IMR-90 (cell line): ENCODE data around the gene ARHGAP15. TPM values are rescaled to one million over a fixed set of nuclear protein-coding genes. Genes with fewer than 3 reads are reported as not detected.

Source experiments
- ATAC-seq: fragments of 200-7000 bp; cut with Tn5 transposase; 2 replicates; pipeline ENCODE4 v1.9.1; 2020; ENCODE audit warnings: low read depth, mild to moderate bottlenecking, moderate library complexity
- BruUV-seq: library from RNA; stranded (reverse); fragments of 400-500 nt; replicated peaks from 2 replicates; lab custom pipeline; 2021; lab: Mats Ljungman, UMichigan
- CTCF ChIA-PET: fragments of 300-600 bp; formaldehyde crosslinking; extraction: SDS; loops from one replicate; lab custom pipeline; 2021; ENCODE audit warnings: antibody characterized with exemption; lab: Yijun Ruan, JAX
- POLR2A ChIA-PET: fragments of 300-600 bp; sonication (Branson Sonifier 250); formaldehyde crosslinking; loops from one replicate; lab custom pipeline; 2022; ENCODE audit warnings: antibody characterized with exemption; ENCODE audit not compliant: unreplicated experiment; lab: Charles Lee
- DNase-seq: peaks from one replicate; pipeline ENCODE4 v3.0.0; 2013
- H2AFZ ChIP-seq: replicated peaks from 2 replicates; pipeline ENCODE3; 2013; ENCODE audit warnings: low read length, mild to moderate bottlenecking; ENCODE audit not compliant: poor library complexity
- H2AK5ac ChIP-seq: 2 replicates; pipeline ENCODE4 v1.6.1; 2013; ENCODE audit warnings: low read depth, low read length, inconsistent platforms
- H2AK9ac ChIP-seq: replicated peaks from 2 replicates; pipeline ENCODE3; 2013; ENCODE audit warnings: mild to moderate bottlenecking, low read depth, low read length, moderate library complexity; ENCODE audit not compliant: poor library complexity
- H2BK120ac ChIP-seq: 2 replicates; pipeline ENCODE4 v1.6.1; 2013; ENCODE audit warnings: low read depth, low read length, inconsistent platforms
- H2BK15ac ChIP-seq: 3 replicates; pipeline ENCODE4 v1.6.1; 2013; ENCODE audit warnings: low read depth, low read length, inconsistent platforms
- H2BK20ac ChIP-seq: 2 replicates; pipeline ENCODE4 v1.6.1; 2013; ENCODE audit warnings: low read depth, mild to moderate bottlenecking, inconsistent platforms, low read length, moderate library complexity
- H2BK5ac ChIP-seq: 2 replicates; pipeline ENCODE4 v1.6.1; 2013; ENCODE audit warnings: mild to moderate bottlenecking, low read depth, low read length, inconsistent platforms; ENCODE audit not compliant: poor library complexity, severe bottlenecking
- H3K14ac ChIP-seq: replicated peaks from 2 replicates; pipeline ENCODE4 v1.6.1; 2013; ENCODE audit warnings: low read depth, low read length, inconsistent platforms
- H3K18ac ChIP-seq: 2 replicates; pipeline ENCODE4 v1.6.1; 2013; ENCODE audit warnings: low read depth, low read length, control low read depth
- H3K23ac ChIP-seq: 2 replicates; pipeline ENCODE4 v1.6.1; 2013; ENCODE audit warnings: low read depth, low read length, inconsistent platforms
- H3K27ac ChIP-seq: 2 replicates; pipeline ENCODE4 v1.5.1; 2013; ENCODE audit warnings: mild to moderate bottlenecking, control low read depth, low read length; ENCODE audit not compliant: insufficient read depth
- H3K27me3 ChIP-seq: 2 replicates; pipeline ENCODE4 v1.6.1; 2013; ENCODE audit warnings: low read length; ENCODE audit not compliant: control insufficient read depth, insufficient read depth
- H3K36me3 ChIP-seq: 2 replicates; pipeline ENCODE4 v1.6.1; 2013; ENCODE audit warnings: low read length, mixed read lengths; ENCODE audit not compliant: control insufficient read depth, insufficient read depth
- H3K4ac ChIP-seq: 2 replicates; pipeline ENCODE4 v1.6.1; 2013; ENCODE audit warnings: low read depth, low read length, inconsistent platforms
- H3K4me1 ChIP-seq: 2 replicates; pipeline ENCODE4 v1.6.1; 2013; ENCODE audit warnings: low read length, mixed read lengths; ENCODE audit not compliant: control insufficient read depth, insufficient read depth
- H3K4me2 ChIP-seq: 2 replicates; pipeline ENCODE4 v1.6.1; 2013; ENCODE audit warnings: low read depth, mild to moderate bottlenecking, control low read depth, low read length, moderate library complexity
- H3K4me3 ChIP-seq: 2 replicates; pipeline ENCODE4 v1.5.1; 2013; ENCODE audit warnings: low read depth, mild to moderate bottlenecking, control low read depth, low read length, moderate library complexity; ENCODE audit not compliant: insufficient read depth
- H3K56ac ChIP-seq: 2 replicates; pipeline ENCODE4 v1.6.1; 2013; ENCODE audit warnings: low read length, inconsistent platforms; ENCODE audit not compliant: insufficient read depth; ENCODE audit errors: extremely low read depth
- H3K79me1 ChIP-seq, 2 experiments: 2 replicates each; pipeline ENCODE4 v1.6.1; 2013; ENCODE audit warnings: low read length in 2 of 2, inconsistent platforms in 1 of 2, low read depth in 1 of 2
- H3K9ac ChIP-seq: 2 replicates; pipeline ENCODE4 v1.6.1; 2013; ENCODE audit warnings: low read depth, low read length, control low read depth
- H3K9me1 ChIP-seq: 2 replicates; pipeline ENCODE4 v1.6.1; 2013; ENCODE audit warnings: low read length, inconsistent platforms; ENCODE audit not compliant: insufficient read depth
- H3K9me3 ChIP-seq: 2 replicates; pipeline ENCODE4 v1.6.1; 2013; ENCODE audit warnings: low read length; ENCODE audit not compliant: control insufficient read depth, insufficient read depth
- H4K20me1 ChIP-seq: 2 replicates; pipeline ENCODE4 v1.6.1; 2013; ENCODE audit warnings: low read length, inconsistent platforms; ENCODE audit not compliant: insufficient read depth
- H4K5ac ChIP-seq: 2 replicates; pipeline ENCODE4 v1.6.1; 2013; ENCODE audit warnings: mild to moderate bottlenecking, low read depth, low read length, control low read depth
- H4K8ac ChIP-seq, 2 experiments: 2 replicates each; pipeline ENCODE4 v1.6.1; 2013; ENCODE audit warnings: low read depth in 2 of 2, low read length in 2 of 2, control low read depth in 1 of 2, inconsistent platforms in 1 of 2
- H4K91ac ChIP-seq: 2 replicates; pipeline ENCODE4 v1.6.1; 2013; ENCODE audit warnings: low read depth, low read length, inconsistent platforms; ENCODE audit not compliant: insufficient read depth
- BHLHE40 ChIP-seq: fragments of 150-350 bp; IDR thresholded peaks from 2 replicates; pipeline ENCODE4 v1.6.1; 2016; ENCODE audit warnings: mild to moderate bottlenecking, low read depth, low read length
- MAFK ChIP-seq: IDR thresholded peaks from 2 replicates; pipeline ENCODE4 v1.6.1; 2012; ENCODE audit warnings: low read depth, low read length, improper control_type of control experiment
- POLR2A ChIP-seq: IDR thresholded peaks from 2 replicates; pipeline ENCODE4 v1.6.1; 2012; ENCODE audit warnings: mild to moderate bottlenecking, low read depth, low read length
- RCOR1 ChIP-seq: IDR thresholded peaks from 2 replicates; pipeline ENCODE4 v1.6.1; 2012; ENCODE audit warnings: mild to moderate bottlenecking, low read length, improper control_type of control experiment; ENCODE audit not compliant: insufficient replicate concordance
- SMC3 ChIP-seq: fragments of 150-350 bp; IDR thresholded peaks from 2 replicates; pipeline ENCODE4 v1.6.1; 2016; ENCODE audit warnings: low read depth, mild to moderate bottlenecking, antibody characterized with exemption, low read length, moderate library complexity
- WGBS, 2 experiments: methylation state at CpG; one replicate each; pipeline versions ENCODE4 v1.1.5 to v1.1.7; 2013; ENCODE audit warnings: missing lambda C conversion rate in 2 of 2; ENCODE audit not compliant: insufficient read length in 1 of 2; ENCODE audit errors: extremely low coverage in 2 of 2; 5-methylcytosine and 5-hydroxymethylcytosine counted together
- dilution Hi-C: fragments of 300-500 bp; cut with HindIII; formaldehyde crosslinking; loops from one replicate; pipeline ENCODE4 v1.14.3; 2018; ENCODE audit warnings: low sequenced_read_pairs; ENCODE audit not compliant: unreplicated experiment
- in situ Hi-C: fragments of 300-500 bp; cut with MboI; formaldehyde crosslinking; loops from 3 replicates; pipeline ENCODE4 v1.14.3; 2019; ENCODE audit warnings: low sequenced_read_pairs, inconsistent platforms, mixed read lengths
- intact Hi-C: fragments of 100-400 bp; cut with micrococcal nuclease; formaldehyde crosslinking; loops from 2 replicates; pipeline ENCODE4 v1.10.0; 2022
- polyA plus RNA-seq, 3 experiments: library from polyadenylated mRNA; depleted of rRNA; stranded (reverse); fragments of >200 nt; gene quantifications; 2 replicates each; pipeline ENCODE4 v1.2.3, GENCODE V29; 2012; ENCODE audit warnings: low replicate concordance in 1 of 3
- total RNA-seq: library from RNA; depleted of rRNA; stranded (reverse); fragments of >200 nt; gene quantifications from 2 replicates; pipeline ENCODE4 v1.2.3, GENCODE V29; 2012

The ARHGAP15 gene
- total and polyA plus RNA-seq, 2 of the 4 experiments (the other 2 are of a cell fraction): not detected

DNA sequence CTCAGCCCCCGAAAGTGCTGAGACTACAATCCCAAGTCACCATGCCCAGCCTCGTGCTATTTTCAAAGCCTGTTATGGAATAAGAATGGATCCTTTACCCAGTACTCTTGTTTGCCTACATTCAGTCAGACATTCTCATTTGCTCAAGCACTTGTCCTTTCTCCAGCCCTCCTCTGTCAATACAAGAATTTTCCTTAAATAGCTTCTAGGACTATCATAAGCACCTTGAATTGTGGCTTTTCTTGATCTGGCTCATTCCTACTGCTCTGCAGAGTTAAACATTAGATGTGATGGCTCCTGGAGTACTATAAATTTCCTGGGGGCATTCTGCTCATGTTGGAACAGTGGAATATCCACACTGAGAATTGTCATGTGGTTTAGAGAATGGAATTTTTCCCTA is 506.1 kb downstream of the ARHGAP15 start:
- TF ChIP-seq RCOR1 (no peak), BHLHE40 (no peak), SMC3 (no peak), POLR2A (no peak), MAFK (no peak)
- Histone ChIP-seq H2AK9ac (no peak overlapping the region), H2BK20ac (no peak overlapping the region), H3K36me3 (no peaks in the 10 kb centered on the region), H3K4me3 (no peak overlapping the region), H3K23ac (no peak overlapping the region), H4K5ac (no peak overlapping the region), H2AK5ac (no peak overlapping the region), H2BK5ac (no peak overlapping the region), H3K27ac (no peak overlapping the region), H3K79me1 (no peaks in the 10 kb centered on the region), H2BK15ac (no peak overlapping the region), H4K20me1 (no peaks in the 10 kb centered on the region), H3K4me1 (no peaks in the 10 kb centered on the region), H2AFZ (no peak overlapping the region), H4K8ac (no peak overlapping the region), H3K4ac (no peak overlapping the region), H2BK120ac (no peak overlapping the region), H3K9ac (no peak overlapping the region), H3K9me3 (no peaks in the 10 kb centered on the region), H3K4me2 (no peak overlapping the region), H3K14ac (no peak overlapping the region), H4K91ac (no peak overlapping the region), H3K18ac (no peak overlapping the region), H3K27me3 (no peaks in the 10 kb centered on the region), H3K56ac (no peak overlapping the region), H3K9me1 (no peaks in the 10 kb centered on the region)
- in situ Hi-C loops: no loop called here
- ChIA-PET POLR2A (no interaction called here), CTCF (no interaction called here)
- WGBS, 2 experiments: no CpG with 5 or more reads among the region's 2 CpGs
- DNase-seq (no peak), ATAC-seq (no peak)
- BruUV-seq: no TSS peak
- intact Hi-C loops: no loop called here
- dilution Hi-C loops: no loop called here
